Keratinocyte (primary cell): ENCODE results near the gene LPIN3.

Experiments
- CTCF ChIP-seq, 3 experiments: IDR thresholded peaks in 1 of 3; conservative IDR thresholded peaks in 1 of 3; optimal IDR thresholded peaks in 1 of 3; 2 replicates in 2 of 3; 3 replicates in 1 of 3; pipeline versions ENCODE3 to v1.5.1; 2011; ENCODE audit warnings: low read length in 3 of 3, mild to moderate bottlenecking in 3 of 3, moderate library complexity in 2 of 3, control low read depth in 1 of 3, inconsistent platforms in 1 of 3; ENCODE audit not compliant: insufficient read depth in 2 of 3; ENCODE audit errors: extremely low read depth in 1 of 3
- EZH2 ChIP-seq: IDR thresholded peaks from one replicate; pipeline ENCODE4 v1.6.1; 2012; ENCODE audit warnings: inconsistent platforms, mild to moderate bottlenecking, low read length, moderate library complexity

DNA sequence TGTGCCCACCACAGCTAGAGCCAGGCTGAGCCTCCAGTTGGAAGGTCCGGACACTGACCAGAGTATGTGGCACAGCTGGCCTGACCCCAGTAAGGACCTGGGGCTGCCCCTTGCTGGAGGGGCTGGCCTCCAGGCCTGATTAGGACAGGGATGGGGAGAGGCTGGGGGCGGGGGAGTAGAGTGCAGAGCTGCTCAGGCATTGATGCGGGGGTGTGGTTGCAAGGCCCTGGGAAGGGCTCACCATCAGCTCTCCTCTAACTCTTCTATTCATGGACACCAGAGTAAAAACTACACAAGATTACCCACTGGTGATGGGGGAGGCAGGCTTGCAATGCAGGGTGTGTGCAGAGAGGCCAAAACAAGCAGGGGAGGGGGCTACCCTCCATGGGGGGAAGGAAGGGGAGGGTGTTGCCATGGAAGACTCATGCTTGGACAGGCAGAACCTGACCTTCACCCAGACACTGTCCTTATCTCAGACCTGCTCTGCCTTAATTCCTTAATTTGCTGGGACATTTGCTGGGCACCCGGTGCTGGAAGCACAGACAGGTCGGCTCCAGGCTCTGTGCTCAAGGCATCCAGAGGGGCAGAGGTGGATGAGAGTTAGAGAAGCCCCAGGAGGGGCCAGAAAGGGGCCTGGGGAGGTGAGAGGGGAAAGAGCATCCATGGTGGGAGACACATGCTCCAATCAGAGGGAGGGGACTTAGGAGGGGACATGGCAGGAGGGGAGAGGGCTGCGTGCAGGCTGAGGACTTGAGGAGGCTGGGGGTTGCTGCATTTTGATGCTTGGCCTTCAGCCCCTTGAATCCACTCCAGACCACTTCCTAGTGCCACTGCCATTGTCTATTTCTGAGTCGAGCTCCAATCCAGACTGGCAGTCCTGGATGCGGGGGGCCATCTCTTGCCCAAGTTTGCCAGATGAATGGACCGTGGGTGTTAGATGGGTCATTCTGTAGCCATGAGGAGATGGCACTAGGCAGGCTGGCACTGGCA, 33.6 kb downstream of the LPIN3 start:
- TF ChIP-seq CTCF (optimal IDR thresholded peaks at IDR 0.05 in 1 of 3, IDR thresholded peaks at IDR 0.05 in 1 of 3, conservative IDR thresholded peaks at IDR 0.05 in 1 of 3; ENCODE audit: extremely low read depth in 1 of 3, insufficient read depth in 2 of 3, low read length in 3 of 3) (no peak), EZH2 (no peak)
